Body of pancreas (tissue), 4 donors: ENCODE data around the gene BFAR. TPM values are rescaled to one million over a fixed set of nuclear protein-coding genes. Genes with fewer than 3 reads are reported as not detected.

ENCODE experiments used
- ATAC-seq: fragments of 150-250 bp; one replicate; pipeline ENCODE4 v1.9.1; 2016
- DNase-seq, 4 donors: peaks; one replicate each; pipeline ENCODE4 v3.0.0-alpha.2; 2019
- H3K27ac ChIP-seq, 4 donors: fragments of 200-600 bp; sonication (generic); 1 replicate in 3 of 4; 2 replicates in 1 of 4; pipeline versions ENCODE4 v1.5.1 to v1.6.1; 2016 to 2019; ENCODE audit warnings: mild to moderate bottlenecking in 1 of 4, mixed read lengths in 1 of 4, moderate library complexity in 1 of 4
- H3K27me3 ChIP-seq, 2 donors: fragments of 200-600 bp; sonication (generic); one replicate each; pipeline ENCODE4 v1.6.0; 2016; ENCODE audit warnings: mild to moderate bottlenecking in 1 of 2
- H3K36me3 ChIP-seq, 2 donors: fragments of 200-600 bp; sonication (generic); replicated peaks in 1 of 2; 2 replicates each; pipeline ENCODE4 v1.5.1; 2016; ENCODE audit warnings: low read depth in 2 of 2; ENCODE audit not compliant: insufficient read depth in 1 of 2
- H3K4me1 ChIP-seq: fragments of 200-600 bp; sonication (generic); one replicate; pipeline ENCODE4 v1.6.0; 2016
- H3K4me3 ChIP-seq, 2 donors: fragments of 200-600 bp; sonication (generic); 1 replicate in 1 of 2; 2 replicates in 1 of 2; pipeline ENCODE4 v1.5.1; 2016 to 2019
- H3K9me3 ChIP-seq, 3 donors: fragments of 200-600 bp; sonication (generic); 1 replicate in 2 of 3; 2 replicates in 1 of 3; pipeline ENCODE4 v1.5.1; 2016
- CTCF ChIP-seq, 7 experiments: fragments of 450-650 bp in 4 of 7; fragments of 200-600 bp in 3 of 7; sonication (generic) in 3 of 7; IDR thresholded peaks; one replicate each; pipeline ENCODE4 v1.5.1; 2016 to 2019; ENCODE audit warnings: antibody characterized with exemption in 7 of 7
- POLR2A ChIP-seq, 3 donors: fragments of 450-650 bp; IDR thresholded peaks; one replicate each; pipeline ENCODE4 v1.6.1; 2016; ENCODE audit warnings: antibody characterized with exemption in 3 of 3, mild to moderate bottlenecking in 2 of 3
- WGBS, 2 donors: methylation state at CpG; one replicate each; pipeline ENCODE4 v1.1.5; 2017; 5-methylcytosine and 5-hydroxymethylcytosine counted together
- intact Hi-C: fragments of 100-400 bp; cut with DNase I; formaldehyde crosslinking; loops from one replicate; pipeline ENCODE4 v1.15.1; 2023
- total RNA-seq, 2 donors: library from RNA; depleted of rRNA; stranded (reverse); fragments of >200 nt; gene quantifications; one replicate each; pipeline ENCODE4 v1.1.0, GENCODE V29; 2016

Gene BFAR
- total RNA-seq, 2 donors from 2014 or later, result 38.2 to 43.6 TPM

DNA sequence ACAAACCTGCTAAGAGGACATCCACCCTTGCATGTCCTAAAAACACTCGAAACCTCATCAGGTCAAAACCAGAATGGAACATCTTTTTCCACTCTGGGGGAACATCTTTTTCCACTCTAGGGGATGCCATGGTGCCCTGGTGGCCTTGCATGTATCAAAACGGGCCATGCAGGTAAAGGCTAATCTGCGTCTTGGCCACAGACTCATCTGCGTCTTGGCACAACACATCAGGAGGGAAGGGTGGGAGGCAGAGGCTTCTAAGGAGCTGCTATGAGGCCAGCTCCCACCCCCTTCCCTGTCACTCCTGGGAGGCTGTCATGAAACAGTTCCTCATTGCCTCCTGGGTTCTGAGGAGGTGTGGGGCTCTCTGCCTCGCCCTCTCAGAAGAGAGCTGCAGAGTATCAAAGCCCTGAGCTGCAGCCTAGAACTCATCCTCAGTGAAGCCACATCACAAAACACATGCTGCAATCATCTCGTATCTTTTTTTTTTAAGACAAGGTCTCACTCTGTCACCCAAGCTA lies 30.2 kb upstream of the BFAR start:
- intact Hi-C loops, result no loop called here
- TF ChIP-seq POLR2A (IDR thresholded peaks at IDR 0.05), result no peak
- TF ChIP-seq CTCF (IDR thresholded peaks at IDR 0.05), result no peak
- Histone ChIP-seq H3K4me1 (no peaks in the 10 kb centered on the region), H3K36me3 (peaks cover 4 to 22% of the 10 kb centered on the region in 2 donors), H3K27ac (no peak overlapping the region), H3K27me3 (no peaks in the 10 kb centered on the region), H3K9me3 (no peaks in the 10 kb centered on the region), H3K4me3 (no peak overlapping the region)
- WGBS, 2 donors, result 81 to 93% methylated on average over 6 of the region's 6 CpGs
- ATAC-seq (no peak), DNase-seq (no peak)

DNA sequence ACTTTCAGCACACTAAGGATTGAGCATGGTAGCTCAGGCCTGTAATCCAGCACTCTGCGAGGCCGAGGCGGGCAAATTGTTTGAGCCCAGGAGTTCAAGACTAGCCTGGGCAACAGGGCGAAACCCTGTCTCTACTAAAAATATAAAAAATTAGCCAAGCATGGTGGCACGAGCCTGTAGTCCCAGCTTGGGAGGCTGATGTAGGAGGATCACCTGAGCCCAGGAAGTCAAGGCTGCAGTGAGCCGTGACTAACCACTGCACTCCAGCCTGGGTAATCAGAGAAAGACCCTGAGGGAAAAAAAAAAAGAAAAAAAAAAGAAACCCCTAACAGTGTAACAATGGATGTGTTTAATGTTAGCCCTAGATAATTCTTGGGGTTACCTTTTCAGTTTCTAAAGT lies 26.6 kb upstream of the BFAR start:
- Histone ChIP-seq H3K4me3 (no peak overlapping the region), H3K27ac (no peak overlapping the region), H3K27me3 (no peaks in the 10 kb centered on the region), H3K4me1 (no peaks in the 10 kb centered on the region), H3K36me3 (peaks cover 0 to 31% of the 10 kb centered on the region in 2 donors), H3K9me3 (no peaks in the 10 kb centered on the region)
- no peak for DNase-seq
- intact Hi-C loops, result no loop called here
- ATAC-seq, result no peak
- WGBS, 2 donors, result 90 to 95% methylated on average over 6 of the region's 6 CpGs
- TF ChIP-seq POLR2A (IDR thresholded peaks at IDR 0.05) (no peak), CTCF (IDR thresholded peaks at IDR 0.05) (no peak)

DNA sequence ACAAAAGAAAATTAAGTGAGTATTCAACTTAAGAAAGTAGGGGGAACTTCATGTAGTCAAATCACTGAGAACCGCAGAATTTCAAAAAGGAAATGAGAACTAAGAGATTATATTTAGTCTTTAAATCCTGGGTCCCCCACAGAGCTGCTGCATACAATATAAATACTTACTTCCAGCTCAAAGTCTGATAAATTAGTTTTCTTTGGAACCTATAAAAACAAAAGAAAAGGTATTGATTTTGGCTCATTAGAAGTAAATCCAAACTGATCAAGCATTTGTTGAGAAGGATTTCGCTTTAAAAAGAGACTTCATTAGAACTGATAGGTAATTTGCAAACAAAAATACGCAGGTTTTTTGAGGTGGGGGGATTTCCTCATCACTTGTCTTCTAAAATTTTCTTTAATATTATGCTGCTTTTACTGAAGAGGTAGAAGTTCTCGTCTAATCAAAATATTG lies 24.6 kb upstream of the BFAR start:
- H3K27me3 ChIP-seq, result no peaks in the 10 kb centered on the region
- peak overlapping the region in 3 of 4 donors; percentile 14 to 39 (median 33) for H3K27ac ChIP-seq
- H3K4me1 ChIP-seq, result no peaks in the 10 kb centered on the region
- no peak overlapping the region for H3K4me3 ChIP-seq
- ATAC-seq (no peak), DNase-seq (no peak)
- TF ChIP-seq CTCF (IDR thresholded peaks at IDR 0.05) (no peak), POLR2A (IDR thresholded peaks at IDR 0.05) (no peak)
- H3K36me3 ChIP-seq, result peaks cover 0 to 36% of the 10 kb centered on the region in 2 donors
- intact Hi-C loops, result no loop called here
- no peaks in the 10 kb centered on the region for H3K9me3 ChIP-seq
- 61 to 71% methylated on average over 4 of the region's 4 CpGs for WGBS, 2 donors

- no peak for TF ChIP-seq CTCF (IDR thresholded peaks at IDR 0.05)
- TF ChIP-seq POLR2A (IDR thresholded peaks at IDR 0.05), result no peak
- H3K27ac ChIP-seq, result peak overlapping the region in 3 of 4 donors; percentile 14 to 39 (median 33)
- H3K27me3 ChIP-seq, result no peaks in the 10 kb centered on the region
- WGBS, 2 donors, result 59 to 71% methylated on average over 6 of the region's 6 CpGs
- H3K36me3 ChIP-seq, result peaks cover 0 to 32% of the 10 kb centered on the region in 2 donors
- H3K4me1 ChIP-seq, result no peaks in the 10 kb centered on the region
- ATAC-seq (peak; percentile 50), DNase-seq (peak in 1 of 4 donors; percentile 5)
- intact Hi-C loops, result no loop called here
- H3K9me3 ChIP-seq, result no peaks in the 10 kb centered on the region
- no peak overlapping the region for H3K4me3 ChIP-seq
Measured at GRCh38 chr16:14608604-14609003, 24.1 kb upstream of the BFAR start.

- ATAC-seq (no peak), DNase-seq (no peak)
- no peak overlapping the region for H3K4me3 ChIP-seq
- no peaks in the 10 kb centered on the region for H3K27me3 ChIP-seq
- intact Hi-C loops, result no loop called here
- no peaks in the 10 kb centered on the region for H3K4me1 ChIP-seq
- WGBS, 2 donors, result 90% methylated on average over 6 of the region's 6 CpGs
- no peaks in the 10 kb centered on the region for H3K9me3 ChIP-seq
- TF ChIP-seq POLR2A (IDR thresholded peaks at IDR 0.05), result no peak
- TF ChIP-seq CTCF (IDR thresholded peaks at IDR 0.05), result no peak
- peaks cover 0 to 32% of the 10 kb centered on the region in 2 donors for H3K36me3 ChIP-seq
- peak overlapping the region in 1 of 4 donors; percentile 33 for H3K27ac ChIP-seq
Measured at GRCh38 chr16:14609716-14610115, 23.0 kb upstream of the BFAR start.
